Activated T-cell treated with anti-CD3 and anti-CD28 coated beads, Interleukin-2, amount 50 U/mL, for 1 hour (primary cell): Measurements from ENCODE around the gene LCAT.

Source experiments
- DNase-seq: peaks from one replicate; pipeline ENCODE4 v3.0.0-alpha.2; 2020

The LCAT gene

DNA sequence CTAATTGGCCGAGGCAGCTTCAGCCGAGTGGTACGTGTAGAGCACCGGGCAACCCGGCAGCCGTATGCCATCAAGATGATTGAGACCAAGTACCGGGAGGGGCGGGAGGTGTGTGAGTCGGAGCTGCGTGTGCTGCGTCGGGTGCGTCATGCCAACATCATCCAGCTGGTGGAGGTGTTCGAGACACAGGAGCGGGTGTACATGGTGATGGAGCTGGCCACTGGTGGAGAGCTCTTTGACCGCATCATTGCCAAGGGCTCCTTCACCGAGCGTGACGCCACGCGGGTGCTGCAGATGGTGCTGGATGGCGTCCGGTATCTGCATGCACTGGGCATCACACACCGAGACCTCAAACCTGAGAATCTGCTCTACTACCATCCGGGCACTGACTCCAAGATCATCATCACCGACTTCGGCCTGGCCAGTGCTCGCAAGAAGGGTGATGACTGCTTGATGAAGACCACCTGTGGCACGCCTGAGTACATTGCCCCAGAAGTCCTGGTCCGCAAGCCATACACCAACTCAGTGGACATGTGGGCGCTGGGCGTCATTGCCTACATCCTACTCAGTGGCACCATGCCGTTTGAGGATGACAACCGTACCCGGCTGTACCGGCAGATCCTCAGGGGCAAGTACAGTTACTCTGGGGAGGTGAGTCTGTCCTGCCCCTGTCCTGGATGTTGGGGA, 34.7 kb downstream of the LCAT start:
- no peak for DNase-seq

GRCh38 chr16:67907397-67908180, 36.3 kb downstream of the LCAT start:
- DNase-seq = no peak

DNA sequence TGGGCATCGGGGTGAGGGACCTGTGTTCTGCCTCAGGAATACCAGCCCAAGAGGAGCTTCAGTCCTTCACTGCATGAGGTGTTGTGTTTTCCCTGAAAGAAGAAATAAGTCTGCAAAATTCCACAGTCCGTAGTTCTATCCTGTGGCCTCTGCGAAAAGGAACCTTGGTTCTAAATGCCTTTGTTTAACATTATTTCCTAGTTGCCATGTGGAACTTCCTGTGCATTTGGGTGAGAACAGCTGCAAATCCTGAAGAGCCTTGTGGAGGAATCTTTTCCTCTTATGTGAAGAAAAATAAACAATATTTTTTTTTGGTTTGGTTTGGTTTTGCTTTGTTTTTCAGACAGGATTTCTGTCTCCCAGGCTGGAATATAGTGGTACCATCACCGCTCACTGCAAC, 41.1 kb downstream of the LCAT start:
- no peak for DNase-seq

GRCh38 chr16:67901734-67902133, 42.2 kb downstream of the LCAT start:
- no peak for DNase-seq

- no peak for DNase-seq
Observed at GRCh38 chr16:67897231-67897630, 46.7 kb downstream of the LCAT start.

- DNase-seq = no peak
Observed at GRCh38 chr16:67893743-67894399, 50.0 kb downstream of the LCAT start.

DNA sequence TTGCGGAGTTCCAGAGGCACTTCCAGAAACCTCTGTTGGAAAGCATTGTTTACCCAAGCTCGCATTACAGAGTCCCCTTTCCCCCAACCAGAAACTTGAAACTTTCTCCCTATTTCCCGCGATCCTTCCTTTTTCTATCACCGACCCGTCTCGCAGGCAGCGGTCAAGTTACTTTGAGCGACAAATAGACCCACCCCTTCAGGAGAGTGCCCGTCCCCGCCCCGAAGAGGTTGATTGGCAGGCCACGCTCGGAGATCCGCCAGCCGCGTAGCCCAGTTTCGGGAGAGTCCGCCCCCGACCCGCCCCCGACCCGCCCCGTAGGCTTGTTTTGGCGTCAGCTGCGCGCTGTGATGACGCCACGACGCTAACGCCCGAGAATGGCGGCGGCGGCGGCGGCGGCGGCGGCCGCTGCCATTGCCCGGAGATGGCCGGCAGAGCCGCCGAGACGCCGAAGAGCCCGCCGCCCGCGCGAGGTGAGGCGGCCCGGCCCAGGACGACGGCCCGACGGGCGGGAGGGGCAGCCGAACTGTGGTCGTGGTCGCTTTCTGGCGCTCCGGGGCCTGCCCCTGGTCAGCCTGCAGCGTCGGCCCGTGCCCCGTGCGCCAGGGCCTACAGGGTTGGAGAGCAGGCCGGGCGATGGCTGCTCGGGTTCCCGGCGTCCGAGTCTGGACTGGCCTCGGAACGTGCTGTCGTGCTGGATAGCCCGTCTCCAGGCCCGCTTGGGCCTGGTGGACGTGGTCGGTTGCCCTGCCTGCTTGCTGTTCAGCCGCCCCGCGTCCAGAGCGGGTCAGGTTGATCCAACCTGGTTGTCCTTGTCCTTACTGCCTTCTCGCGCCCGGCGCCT, 50.8 kb downstream of the LCAT start, which contains the start of gene PSKH1:
PSKH1 (plus strand) TSS at position 356 of the 844 bp plus-strand sequence. CDS start 15,496 bp downstream, outside the sequence.
- DNase-seq = peak; percentile 87

- no peak for DNase-seq
Observed at GRCh38 chr16:67892375-67892774, 51.5 kb downstream of the LCAT start.
